Lower lobe of right lung (tissue), 2 donors: ENCODE results near the gene INPP4B. TPM values are rescaled to one million over a fixed set of nuclear protein-coding genes. Genes with fewer than 3 reads are reported as not detected.
A peak's percentile ranks its signal among the peaks of the same experiment; 100 is the strongest.

ENCODE experiments used
- ATAC-seq, 2 donors: fragments of 200-7000 bp; cut with Tn5 transposase; one replicate each; pipeline ENCODE4 v1.9.1; 2020 to 2022; ENCODE audit warnings: mild to moderate bottlenecking in 2 of 2, moderate library complexity in 2 of 2
- DNase-seq: peaks from one replicate; pipeline ENCODE4 v3.0.0-alpha.2; 2020
- H3K27ac ChIP-seq: fragments of 200-600 bp; one replicate; pipeline ENCODE4 v1.8.0; 2022
- H3K27me3 ChIP-seq: fragments of 200-600 bp; one replicate; pipeline ENCODE4 v1.8.0; 2022; ENCODE audit warnings: low read depth
- H3K36me3 ChIP-seq: fragments of 200-600 bp; one replicate; pipeline ENCODE4 v1.8.0; 2022; ENCODE audit warnings: mild to moderate bottlenecking
- H3K4me1 ChIP-seq: fragments of 200-600 bp; one replicate; pipeline ENCODE4 v1.8.0; 2022
- H3K4me3 ChIP-seq: fragments of 200-600 bp; one replicate; pipeline ENCODE4 v1.8.0; 2022; ENCODE audit warnings: mild to moderate bottlenecking
- H3K9me3 ChIP-seq: fragments of 200-600 bp; one replicate; pipeline ENCODE4 v1.8.0; 2022
- CTCF ChIP-seq: fragments of 200-600 bp; IDR thresholded peaks from one replicate; pipeline ENCODE4 v1.8.0; 2022; ENCODE audit warnings: antibody characterized with exemption, mild to moderate bottlenecking
- intact Hi-C: fragments of 100-400 bp; cut with DNase I; formaldehyde crosslinking; loops from one replicate; pipeline ENCODE4 v1.11.0; 2022
- total RNA-seq: library from RNA; stranded (reverse); fragmentation: NEBNext Ultra II Directional; extraction: Animal tissue kit (Norgen Biotek cat#: 25700); gene quantifications from one replicate; pipeline ENCODE4 v1.2.1, GENCODE V29; 2021
- donor health status: DM: no; HTN: yes; CAD: no; lungs with severe emphysema.

The INPP4B gene
- total RNA-seq, 1 donor from 2014 or later, result 12.1 TPM

DNA sequence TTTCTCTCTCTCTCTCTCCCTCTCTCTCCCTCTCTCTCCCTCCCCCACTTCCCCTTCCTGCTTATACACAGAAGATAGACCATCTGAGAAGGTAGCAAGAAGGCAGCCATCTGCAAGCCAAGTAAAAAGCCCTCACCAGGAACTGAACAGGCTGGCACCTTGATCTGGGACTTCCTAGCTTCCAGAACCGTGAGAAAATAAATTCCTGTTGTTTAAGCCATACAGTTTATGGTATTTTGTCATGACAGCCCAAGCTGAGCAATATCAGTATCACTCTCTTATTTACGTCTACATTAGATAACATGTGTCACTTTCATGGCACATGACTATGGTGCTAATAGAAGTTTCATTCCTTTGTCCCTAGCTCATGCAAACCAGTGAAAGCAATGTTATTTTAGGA, 581.1 kb downstream of the INPP4B start:
- TF ChIP-seq CTCF, result no peak
- Histone ChIP-seq H3K36me3 (no peaks in the 10 kb centered on the region), H3K9me3 (no peaks in the 10 kb centered on the region), H3K27ac (no peak overlapping the region), H3K27me3 (no peaks in the 10 kb centered on the region), H3K4me1 (no peaks in the 10 kb centered on the region), H3K4me3 (no peak overlapping the region)
- ATAC-seq (peak in 1 of 2 donors; percentile 37), DNase-seq (no peak)
- intact Hi-C loops, result no loop called here

DNA sequence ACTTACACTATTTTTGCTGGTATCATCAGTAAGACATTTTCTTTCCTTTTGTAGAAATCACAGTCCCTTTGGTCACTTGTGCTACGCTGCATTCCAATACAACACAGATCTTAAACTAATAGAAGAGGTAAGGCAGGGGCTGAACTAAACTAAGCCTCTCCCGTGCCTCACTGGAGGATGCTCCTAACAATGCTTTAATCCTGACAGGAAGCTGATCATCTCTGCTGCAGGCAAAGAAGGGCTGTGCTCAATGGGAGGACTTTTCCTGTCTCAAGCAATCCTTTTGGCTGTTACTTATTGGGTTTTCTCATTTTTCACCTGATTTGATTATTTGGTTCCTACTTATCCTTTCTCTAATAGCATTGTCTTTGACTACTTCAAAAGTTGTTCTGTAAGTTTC, 583.1 kb downstream of the INPP4B start:
- ATAC-seq, result no peak
- H3K4me1 ChIP-seq, result no peaks in the 10 kb centered on the region
- no peak for TF ChIP-seq CTCF

DNA sequence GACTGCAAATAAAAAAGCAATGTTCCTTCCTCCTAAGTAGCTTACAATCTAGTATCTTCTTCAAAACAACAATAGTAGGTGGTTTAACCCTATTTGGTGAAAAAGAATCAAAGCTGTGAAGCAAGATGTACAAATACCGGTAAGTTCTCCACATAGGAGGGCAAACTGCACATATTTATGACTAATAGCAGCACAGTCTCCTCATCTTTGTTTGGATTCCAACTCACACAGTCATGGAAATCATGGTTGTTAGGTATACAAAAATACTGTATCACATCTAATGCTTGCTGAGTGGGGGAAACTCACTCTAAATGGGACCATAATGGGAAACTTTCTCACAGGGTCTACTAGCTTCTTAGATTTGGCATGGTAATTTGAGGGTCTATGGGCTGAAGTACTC, 597.2 kb downstream of the INPP4B start:
- intact Hi-C loops, result no loop called here
- H3K4me1 ChIP-seq, result no peaks in the 10 kb centered on the region
- ATAC-seq (no peak), DNase-seq (no peak)
- H3K27ac ChIP-seq, result no peak overlapping the region
- H3K4me3 ChIP-seq, result no peak overlapping the region
- no peaks in the 10 kb centered on the region for H3K27me3 ChIP-seq
- no peak for TF ChIP-seq CTCF
- peaks cover 3% of the 10 kb centered on the region for H3K9me3 ChIP-seq
- H3K36me3 ChIP-seq, result no peaks in the 10 kb centered on the region

More for the DNA sequence above, 583.1 kb downstream of the INPP4B start:
- intact Hi-C loops, result no loop called here
- Histone ChIP-seq H3K27me3 (no peaks in the 10 kb centered on the region), H3K9me3 (no peaks in the 10 kb centered on the region), H3K27ac (no peak overlapping the region), H3K36me3 (no peaks in the 10 kb centered on the region), H3K4me3 (no peak overlapping the region)
- no peak for DNase-seq

- no peak overlapping the region for H3K27ac ChIP-seq
- no peak for ATAC-seq
- intact Hi-C loops, result no loop called here
- peaks cover 3% of the 10 kb centered on the region for H3K9me3 ChIP-seq
- no peak overlapping the region for H3K4me3 ChIP-seq
- DNase-seq, result no peak
- H3K27me3 ChIP-seq, result no peaks in the 10 kb centered on the region
- no peaks in the 10 kb centered on the region for H3K36me3 ChIP-seq
- no peak for TF ChIP-seq CTCF
- no peaks in the 10 kb centered on the region for H3K4me1 ChIP-seq
These were observed 602.8 kb downstream of the INPP4B start for GRCh38 chr4:142243255-142243654.

DNA sequence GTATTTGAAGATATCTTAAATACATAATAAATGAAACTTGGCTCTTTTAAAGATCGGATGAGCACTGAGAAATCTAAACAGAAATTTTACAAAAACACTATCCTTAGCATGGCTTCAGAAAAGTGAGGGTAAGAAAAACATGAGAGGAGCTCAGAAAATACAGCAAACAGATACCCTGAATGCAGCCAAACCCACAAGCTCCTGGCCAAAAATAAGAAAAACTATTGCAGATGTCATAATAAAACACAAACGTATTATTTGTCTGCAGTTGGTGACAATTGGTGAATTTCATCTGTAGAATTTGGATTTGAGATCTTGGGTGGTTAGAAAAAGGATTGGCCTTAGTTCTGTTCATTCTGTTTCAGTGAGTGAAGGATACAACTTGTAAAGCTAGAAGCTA, 603.9 kb downstream of the INPP4B start:
- intact Hi-C loops, result no loop called here

More for the DNA sequence above, 603.9 kb downstream of the INPP4B start:
- H3K27me3 ChIP-seq, result no peaks in the 10 kb centered on the region
- TF ChIP-seq CTCF, result no peak
- H3K4me1 ChIP-seq, result no peaks in the 10 kb centered on the region
- DNase-seq (no peak), ATAC-seq (no peak)
- no peaks in the 10 kb centered on the region for H3K36me3 ChIP-seq
- H3K9me3 ChIP-seq, result peaks cover 3% of the 10 kb centered on the region
- no peak overlapping the region for H3K4me3 ChIP-seq
- no peak overlapping the region for H3K27ac ChIP-seq
